ENCODE results near the gene LRIG3. TPM values are rescaled to one million over a fixed set of nuclear protein-coding genes. Genes with fewer than 3 reads are reported as not detected.

The LRIG3 gene
- polyA plus RNA-seq, 3 donors = not detected

DNA sequence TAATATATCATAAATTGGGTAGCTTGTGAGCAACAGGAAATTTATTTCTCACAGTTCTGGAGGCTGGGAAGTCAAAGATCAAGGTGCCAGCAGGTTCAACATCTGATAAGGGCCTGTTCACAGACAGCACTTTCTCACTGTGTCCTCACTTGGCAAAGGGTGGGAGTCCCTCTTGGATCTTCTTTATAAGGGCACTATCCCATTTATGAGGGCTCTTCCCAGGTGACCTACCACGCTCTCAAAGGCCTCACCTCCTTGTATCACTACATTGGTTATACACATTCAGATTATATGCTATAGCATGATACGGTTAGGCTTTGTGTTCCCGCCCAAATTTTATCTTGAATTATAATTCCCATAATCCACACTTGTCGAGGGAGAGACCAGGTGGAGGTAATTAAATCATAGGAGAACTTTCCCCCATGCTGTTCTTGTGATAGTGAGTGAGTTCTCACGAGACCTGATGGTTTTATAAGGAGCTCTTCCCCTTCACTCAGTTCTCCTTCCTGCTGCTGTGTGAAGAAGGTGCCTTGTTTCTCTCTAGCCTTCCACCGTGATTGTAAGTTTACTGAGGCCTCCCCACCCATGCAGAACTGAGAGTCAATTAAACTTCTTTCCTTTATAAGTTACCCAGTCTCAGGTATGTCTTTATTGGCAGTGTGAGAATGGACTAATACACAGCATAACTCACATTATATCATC lies 19.2 kb upstream of the LRIG3 start:
- no peak overlapping the region for H3K4me3 ChIP-seq (replicated peaks in 1 of 3; ENCODE audit: low read depth in 2 of 3, low read length in 3 of 3)
- no peaks in the 10 kb centered on the region for H4K20me1 ChIP-seq (ENCODE audit: insufficient read depth, low read length)
- H3K36me3 ChIP-seq (replicated peaks in 1 of 2; ENCODE audit: control insufficient read depth in 1 of 2, insufficient read depth in 2 of 2, low read length in 2 of 2) = no peaks in the 10 kb centered on the region
- Mint-ChIP-seq H3K27ac (no peak overlapping the region), H3K4me1 (no peaks in the 10 kb centered on the region), H3K9me3 (peaks cover 0 to 5% (median 0%) of the 10 kb centered on the region in 7 donors), H3K27me3 (ENCODE audit: low read depth in 3 of 3) (peaks cover 0 to 2% (median 2%) of the 10 kb centered on the region in 3 donors), H3K4me3 (no peak overlapping the region), H3K36me3 (no peaks in the 10 kb centered on the region)
- no peak overlapping the region for H3K27ac ChIP-seq (ENCODE audit: low read depth in 1 of 2, low read length in 2 of 2)
- no peaks in the 10 kb centered on the region for H3K9me3 ChIP-seq (replicated peaks in 1 of 2; ENCODE audit: control insufficient read depth in 1 of 2, insufficient read depth in 1 of 2, low read length in 2 of 2)
- WGBS (ENCODE audit: insufficient coverage) = no CpG with 5 or more reads among the region's 6 CpGs
- H3K4me1 ChIP-seq (ENCODE audit: control insufficient read depth in 1 of 2, insufficient read depth in 2 of 2, low read length in 2 of 2) = no peaks in the 10 kb centered on the region
- DNase-seq = no peak
- no peak overlapping the region for H2AFZ ChIP-seq (ENCODE audit: insufficient read depth, low read depth, low read length, poor library complexity, severe bottlenecking)
- no peaks in the 10 kb centered on the region for H3K79me2 ChIP-seq (ENCODE audit: insufficient read depth, low read length)
- intact Hi-C loops (cut with micrococcal nuclease) = no loop called here
- no peaks in the 10 kb centered on the region for H3K27me3 ChIP-seq (ENCODE audit: control insufficient read depth in 2 of 2, insufficient read depth in 2 of 2, low read length in 2 of 2)
- H3K4me2 ChIP-seq (replicated peaks; ENCODE audit: extremely low read depth, low read length, poor library complexity, severe bottlenecking) = no peak overlapping the region
- no peak for TF ChIP-seq CTCF (IDR thresholded peaks at IDR 0.05)
- H3K9ac ChIP-seq (ENCODE audit: insufficient read depth, low read length, poor library complexity, severe bottlenecking) = no peak overlapping the region

DNA sequence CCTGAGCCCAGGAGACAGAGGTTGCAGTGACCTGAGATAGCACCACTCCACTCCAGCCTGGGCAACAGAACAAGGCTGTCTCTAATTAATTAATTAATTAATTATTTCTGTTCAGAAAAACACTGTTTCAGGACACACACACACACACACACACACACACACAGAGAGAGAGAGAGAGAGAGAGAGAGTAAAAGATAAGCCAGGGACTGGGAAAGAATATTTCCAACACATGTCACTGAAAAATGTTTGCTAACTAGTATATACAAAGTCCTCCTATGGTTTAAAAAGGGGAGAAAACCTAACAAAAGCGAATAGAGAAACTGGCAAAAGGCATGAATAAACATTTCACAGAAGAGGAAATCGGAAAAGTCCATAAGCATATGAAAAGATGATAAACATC lies 18.1 kb upstream of the LRIG3 start:
- no peak overlapping the region for H2AFZ ChIP-seq (ENCODE audit: insufficient read depth, low read depth, low read length, poor library complexity, severe bottlenecking)
- no peak overlapping the region for H3K4me3 ChIP-seq (replicated peaks in 1 of 3; ENCODE audit: low read depth in 2 of 3, low read length in 3 of 3)
- no peaks in the 10 kb centered on the region for H3K36me3 ChIP-seq (replicated peaks in 1 of 2; ENCODE audit: control insufficient read depth in 1 of 2, insufficient read depth in 2 of 2, low read length in 2 of 2)
- no peak overlapping the region for H3K9ac ChIP-seq (ENCODE audit: insufficient read depth, low read length, poor library complexity, severe bottlenecking)
- peaks cover 0 to 3% (median 0%) of the 10 kb centered on the region in 7 donors for H3K9me3 Mint-ChIP-seq
- no peak overlapping the region for H3K27ac ChIP-seq (ENCODE audit: low read depth in 1 of 2, low read length in 2 of 2)
- no peaks in the 10 kb centered on the region for H3K4me1 ChIP-seq (ENCODE audit: control insufficient read depth in 1 of 2, insufficient read depth in 2 of 2, low read length in 2 of 2)
- no peak overlapping the region for H3K27ac Mint-ChIP-seq
- H3K79me2 ChIP-seq (ENCODE audit: insufficient read depth, low read length) = no peaks in the 10 kb centered on the region
- H3K36me3 Mint-ChIP-seq = no peaks in the 10 kb centered on the region
- H3K4me1 Mint-ChIP-seq = no peaks in the 10 kb centered on the region
- DNase-seq = no peak
- no peaks in the 10 kb centered on the region for H3K9me3 ChIP-seq (replicated peaks in 1 of 2; ENCODE audit: control insufficient read depth in 1 of 2, insufficient read depth in 1 of 2, low read length in 2 of 2)
- H3K27me3 Mint-ChIP-seq (ENCODE audit: low read depth in 3 of 3) = peaks cover 0 to 2% (median 2%) of the 10 kb centered on the region in 3 donors
- no peaks in the 10 kb centered on the region for H3K27me3 ChIP-seq (ENCODE audit: control insufficient read depth in 2 of 2, insufficient read depth in 2 of 2, low read length in 2 of 2)
- WGBS (ENCODE audit: insufficient coverage) = no CpG with 5 or more reads among the region's 2 CpGs
- intact Hi-C loops (cut with micrococcal nuclease) = no loop called here
- no peak overlapping the region for H3K4me3 Mint-ChIP-seq
- H4K20me1 ChIP-seq (ENCODE audit: insufficient read depth, low read length) = no peaks in the 10 kb centered on the region
- H3K4me2 ChIP-seq (replicated peaks; ENCODE audit: extremely low read depth, low read length, poor library complexity, severe bottlenecking) = no peak overlapping the region
- no peak for TF ChIP-seq CTCF (IDR thresholded peaks at IDR 0.05)
